ENCODE data around the gene GOLGA6L7.
"Not testable (repeated sequence)": the region's sequence is repeated elsewhere in the genome, so short reads cannot be mapped to it uniquely, and the experiment has no call there.

- TF ChIP-seq POLR2A (IDR thresholded peaks at IDR 0.05); CTCF (IDR thresholded peaks at IDR 0.05 in 8 of 11, conservative IDR thresholded peaks at IDR 0.05 in 3 of 11): not testable (repeated sequence)
Observed at GRCh38 chr15:28843520-28843919, 4.9 kb downstream of the GOLGA6L7 start.

Data from spleen (tissue), 7 donors.